HAP-1 (cell line): ENCODE results near the gene ZBTB20.

Experiments
- DNase-seq, 2 experiments: peaks; one replicate each; pipeline ENCODE4 v3.0.0-alpha.2; 2016 to 2020; ENCODE audit warnings: low spot score in 2 of 2
- H3K27me3 ChIP-seq: fragments of 250-450 bp; sonication (Bioruptor Pico); 2 replicates; pipeline ENCODE4 v1.5.1; 2020; ENCODE audit warnings: low read depth, mild to moderate bottlenecking, moderate library complexity
- H3K36me3 ChIP-seq: fragments of 250-450 bp; sonication (Bioruptor Pico); replicated peaks from 2 replicates; pipeline ENCODE4 v1.5.1; 2020; ENCODE audit warnings: mild to moderate bottlenecking
- H3K4me1 ChIP-seq: fragments of 250-450 bp; sonication (Bioruptor Pico); 2 replicates; pipeline ENCODE4 v1.5.1; 2020; ENCODE audit warnings: mild to moderate bottlenecking
- H3K4me3 ChIP-seq: fragments of 250-450 bp; sonication (Bioruptor Pico); 2 replicates; pipeline ENCODE4 v1.5.1; 2020; ENCODE audit warnings: mild to moderate bottlenecking, moderate library complexity
- H3K9me3 ChIP-seq: fragments of 250-450 bp; sonication (Bioruptor Pico); 2 replicates; pipeline ENCODE4 v1.5.1; 2020; ENCODE audit warnings: mild to moderate bottlenecking, moderate library complexity
- in situ Hi-C: fragments of 300-500 bp; cut with MboI; formaldehyde crosslinking; loops from 3 replicates; pipeline ENCODE4 v1.14.3; 2020; ENCODE audit warnings: low sequenced_read_pairs, inconsistent platforms, mixed read lengths

ZBTB20 gene

GRCh38 chr3:114406922-114407321 lies 740.2 kb downstream of the ZBTB20 start:
- Histone ChIP-seq H3K36me3 (no peaks in the 10 kb centered on the region), H3K4me1 (peaks cover 28% of the 10 kb centered on the region), H3K27me3 (no peaks in the 10 kb centered on the region), H3K4me3 (no peak overlapping the region), H3K9me3 (no peaks in the 10 kb centered on the region)
- no peak for DNase-seq
- in situ Hi-C loops, result no loop called here

DNA sequence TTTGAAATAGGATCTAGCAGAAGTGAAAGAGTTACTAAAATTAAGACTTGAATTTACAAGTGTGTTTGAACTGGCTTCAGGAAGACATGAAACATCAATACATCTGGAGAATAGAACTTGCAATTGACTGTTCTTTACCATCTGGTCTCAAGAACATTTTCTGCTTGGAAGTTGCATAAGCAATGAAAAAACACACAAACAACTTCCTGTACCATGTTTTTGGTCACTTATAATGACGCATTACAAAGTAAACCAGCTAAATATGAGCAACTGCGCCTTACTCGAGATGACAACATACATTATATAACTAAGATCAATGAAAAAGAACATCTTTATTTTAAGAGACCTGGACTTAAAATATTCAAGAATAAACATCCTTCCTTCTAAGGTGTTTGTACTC lies 740.8 kb downstream of the ZBTB20 start:
- in situ Hi-C loops, result no loop called here
- no peaks in the 10 kb centered on the region for H3K27me3 ChIP-seq
- H3K4me3 ChIP-seq, result no peak overlapping the region
- no peaks in the 10 kb centered on the region for H3K36me3 ChIP-seq
- no peaks in the 10 kb centered on the region for H3K9me3 ChIP-seq
- no peak for DNase-seq
- H3K4me1 ChIP-seq, result peaks cover 22% of the 10 kb centered on the region

- H3K27me3 ChIP-seq, result no peaks in the 10 kb centered on the region
- DNase-seq, result no peak
- no peaks in the 10 kb centered on the region for H3K9me3 ChIP-seq
- in situ Hi-C loops, result no loop called here
- H3K36me3 ChIP-seq, result no peaks in the 10 kb centered on the region
- H3K4me1 ChIP-seq, result peaks cover 14% of the 10 kb centered on the region
- H3K4me3 ChIP-seq, result no peak overlapping the region
Observed at GRCh38 chr3:114405202-114405990, 741.7 kb downstream of the ZBTB20 start.

GRCh38 chr3:114404590-114404989 lies 742.5 kb downstream of the ZBTB20 start:
- no peak for DNase-seq
- peaks cover 5% of the 10 kb centered on the region for H3K4me1 ChIP-seq
- H3K9me3 ChIP-seq, result no peaks in the 10 kb centered on the region
- no peaks in the 10 kb centered on the region for H3K36me3 ChIP-seq
- no peaks in the 10 kb centered on the region for H3K27me3 ChIP-seq
- no peak overlapping the region for H3K4me3 ChIP-seq
- in situ Hi-C loops, result no loop called here

- no peaks in the 10 kb centered on the region for H3K4me1 ChIP-seq
- in situ Hi-C loops, result no loop called here
- DNase-seq, result no peak
- H3K9me3 ChIP-seq, result no peaks in the 10 kb centered on the region
- H3K36me3 ChIP-seq, result no peaks in the 10 kb centered on the region
- no peak overlapping the region for H3K4me3 ChIP-seq
- H3K27me3 ChIP-seq, result no peaks in the 10 kb centered on the region
Observed at GRCh38 chr3:114402838-114403237, 744.2 kb downstream of the ZBTB20 start.

GRCh38 chr3:114401346-114401745 lies 745.7 kb downstream of the ZBTB20 start:
- Histone ChIP-seq H3K36me3 (no peaks in the 10 kb centered on the region), H3K9me3 (no peaks in the 10 kb centered on the region), H3K4me1 (no peaks in the 10 kb centered on the region), H3K27me3 (no peaks in the 10 kb centered on the region), H3K4me3 (no peak overlapping the region)
- DNase-seq, result no peak
- in situ Hi-C loops, result no loop called here

DNA sequence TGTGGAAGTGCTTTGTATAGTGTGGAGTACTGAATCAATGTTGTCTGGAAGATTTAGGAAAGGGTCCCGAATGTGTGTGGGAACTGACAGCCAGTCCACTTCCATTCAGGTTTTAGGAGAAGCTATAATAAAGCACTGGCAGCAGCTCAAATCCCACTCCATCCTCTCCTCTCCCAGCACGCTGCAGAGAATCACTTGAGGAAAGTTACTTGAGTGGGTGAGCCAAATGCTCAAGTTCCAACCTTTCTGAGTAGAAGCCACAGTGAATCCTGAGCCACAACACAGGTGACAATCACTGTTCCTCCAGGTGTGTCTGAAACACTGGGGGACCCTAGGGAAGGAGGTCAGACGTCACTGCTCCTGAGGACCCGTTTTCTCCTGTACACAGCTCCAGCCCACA lies 746.7 kb downstream of the ZBTB20 start:
- in situ Hi-C loops, result no loop called here
- Histone ChIP-seq H3K36me3 (no peaks in the 10 kb centered on the region), H3K27me3 (no peaks in the 10 kb centered on the region), H3K4me3 (no peak overlapping the region), H3K4me1 (no peaks in the 10 kb centered on the region), H3K9me3 (no peaks in the 10 kb centered on the region)
- no peak for DNase-seq

- DNase-seq, result no peak
- H3K36me3 ChIP-seq, result no peaks in the 10 kb centered on the region
- in situ Hi-C loops, result no loop called here
Observed at GRCh38 chr3:114394551-114394950, 752.5 kb downstream of the ZBTB20 start.

DNA sequence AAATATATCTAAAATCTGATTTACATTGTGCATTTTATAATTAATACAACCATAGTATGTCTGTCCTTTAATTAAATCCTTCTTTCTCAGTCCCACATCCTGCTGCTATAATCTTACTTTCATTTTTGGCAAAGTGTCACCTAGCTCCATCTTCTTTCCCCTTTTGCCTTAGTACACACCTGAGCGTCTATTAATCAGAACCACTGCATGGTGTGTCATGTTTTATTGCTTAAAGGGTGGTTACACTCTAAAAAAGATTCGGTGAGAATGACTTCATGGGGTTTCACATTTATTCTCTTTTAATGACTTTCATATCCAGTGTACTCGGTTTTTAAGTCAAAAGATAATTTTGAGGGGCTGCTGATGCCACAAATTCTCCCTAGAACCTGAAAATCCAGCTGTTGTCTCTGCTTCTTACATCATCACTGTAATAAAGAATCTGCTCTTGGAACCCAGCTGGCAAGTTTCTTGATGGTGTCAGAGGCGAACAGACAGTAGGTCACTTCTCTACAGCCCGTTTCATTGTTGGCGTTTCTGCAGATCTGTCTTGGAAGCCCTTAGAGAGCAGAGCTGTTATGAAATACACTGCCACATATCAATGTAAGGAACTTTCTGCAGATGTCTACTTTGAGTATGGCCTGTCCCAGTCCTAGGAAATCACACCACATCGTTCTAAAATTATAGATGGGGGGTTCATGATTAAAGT lies 753.6 kb downstream of the ZBTB20 start:
- Histone ChIP-seq H3K4me1 (peaks cover 4% of the 10 kb centered on the region; the same call in 1 of the 2 replicates), H3K27me3 (no peaks in the 10 kb centered on the region), H3K36me3 (no peaks in the 10 kb centered on the region), H3K4me3 (no peak overlapping the region), H3K9me3 (no peaks in the 10 kb centered on the region)
- no peak for DNase-seq
- in situ Hi-C loops, result no loop called here

More at GRCh38 chr3:114394551-114394950, 752.5 kb downstream of the ZBTB20 start:
- Histone ChIP-seq H3K27me3 (no peaks in the 10 kb centered on the region), H3K4me3 (no peak overlapping the region), H3K4me1 (peaks cover 4% of the 10 kb centered on the region; the same call in 1 of the 2 replicates), H3K9me3 (no peaks in the 10 kb centered on the region)

- no peak overlapping the region for H3K4me3 ChIP-seq
- H3K9me3 ChIP-seq, result no peaks in the 10 kb centered on the region
- H3K27me3 ChIP-seq, result no peaks in the 10 kb centered on the region
- H3K36me3 ChIP-seq, result no peaks in the 10 kb centered on the region
- no peak for DNase-seq
- H3K4me1 ChIP-seq, result peaks cover 4% of the 10 kb centered on the region; the same call in 1 of the 2 replicates
- in situ Hi-C loops, result no loop called here
Observed at GRCh38 chr3:114392831-114393230, 754.3 kb downstream of the ZBTB20 start.

DNA sequence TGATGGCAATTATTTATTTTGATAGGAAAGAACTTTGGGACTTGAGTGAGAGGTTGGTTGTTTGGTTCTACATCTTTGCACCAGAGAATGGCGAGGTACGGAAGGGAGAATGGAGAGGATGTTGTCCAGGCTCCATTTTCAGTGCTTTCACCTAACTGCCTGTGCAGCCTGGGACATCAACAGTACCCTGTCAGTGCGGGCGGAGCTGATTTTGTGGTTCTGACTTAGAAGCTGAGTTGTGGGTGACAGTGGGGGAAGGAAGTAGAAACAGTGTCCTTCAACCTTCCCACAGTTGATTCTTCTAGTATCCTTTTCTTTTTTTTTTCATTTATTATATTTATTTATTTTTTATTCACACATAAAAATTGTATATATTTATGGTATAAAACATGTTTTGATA lies 757.9 kb downstream of the ZBTB20 start:
- Histone ChIP-seq H3K27me3 (no peaks in the 10 kb centered on the region), H3K36me3 (no peaks in the 10 kb centered on the region), H3K4me3 (no peak overlapping the region), H3K9me3 (no peaks in the 10 kb centered on the region), H3K4me1 (peaks cover 13% of the 10 kb centered on the region)
- no peak for DNase-seq
- in situ Hi-C loops, result no loop called here

GRCh38 chr3:114384558-114384903 lies 762.6 kb downstream of the ZBTB20 start:
- no peaks in the 10 kb centered on the region for H3K9me3 ChIP-seq
- in situ Hi-C loops, result no loop called here
- H3K27me3 ChIP-seq, result no peaks in the 10 kb centered on the region
- no peaks in the 10 kb centered on the region; the same call in 1 of the 2 replicates for H3K36me3 ChIP-seq
- no peak overlapping the region for H3K4me3 ChIP-seq
- DNase-seq, result no peak
- peaks cover 26% of the 10 kb centered on the region for H3K4me1 ChIP-seq

DNA sequence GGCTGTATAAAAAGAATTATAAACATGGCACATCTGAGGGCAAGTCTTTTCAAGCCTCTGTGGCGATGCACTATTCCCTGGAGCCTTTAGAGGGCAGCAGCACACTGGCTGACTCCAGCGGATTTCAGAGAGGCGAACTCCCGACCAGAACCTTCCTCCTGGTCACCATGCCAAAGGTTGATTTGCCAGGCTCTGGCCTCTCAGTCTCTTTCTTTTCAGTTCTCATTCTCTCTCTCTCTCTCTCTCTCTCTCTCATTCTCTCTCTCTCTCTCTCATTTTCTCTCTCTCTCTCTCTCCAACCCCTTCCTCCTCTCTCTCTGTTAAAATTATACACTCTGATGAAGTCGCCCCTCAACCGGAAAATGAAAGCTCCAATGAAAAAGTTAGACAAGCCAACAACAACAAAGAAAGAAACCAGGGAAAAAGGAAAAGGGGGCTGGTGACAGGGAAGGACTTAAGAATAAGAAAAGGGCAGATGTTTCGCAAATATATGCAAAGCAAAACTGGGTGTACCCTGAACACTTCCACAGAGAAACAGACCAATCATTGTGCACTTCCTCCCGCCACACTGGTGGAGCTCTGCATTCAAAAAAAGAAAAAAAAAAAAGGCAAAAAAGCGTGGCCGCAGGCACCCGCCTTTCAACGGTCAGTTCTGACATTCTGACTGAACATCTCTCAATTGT lies 763.1 kb downstream of the ZBTB20 start:
- Histone ChIP-seq H3K27me3 (no peaks in the 10 kb centered on the region), H3K4me3 (peak overlapping the region; percentile 18), H3K4me1 (peaks cover 31% of the 10 kb centered on the region), H3K36me3 (no peaks in the 10 kb centered on the region; the same call in 1 of the 2 replicates), H3K9me3 (no peaks in the 10 kb centered on the region)
- in situ Hi-C loops, result no loop called here
- peak; percentile 89 to 94 for DNase-seq

DNA sequence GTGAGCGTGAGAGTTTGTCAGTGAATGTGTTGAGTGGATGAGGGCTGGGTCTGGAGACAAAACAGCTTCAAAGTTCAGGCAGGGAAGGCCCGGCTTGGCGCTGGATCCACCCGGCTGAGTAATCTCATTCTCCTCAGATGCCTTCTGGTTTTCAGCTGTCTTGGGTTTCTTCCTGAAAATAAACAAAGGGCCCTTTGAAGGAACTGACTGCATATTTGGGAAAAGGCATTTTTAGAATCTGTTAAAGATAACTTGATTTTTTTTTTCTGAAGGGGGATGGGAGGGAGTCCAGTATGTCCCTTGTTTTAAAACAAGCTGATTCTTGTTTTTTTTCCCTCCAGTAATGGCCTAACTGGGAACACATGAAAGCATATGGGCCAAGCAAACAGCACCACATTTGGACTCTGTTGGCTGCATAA lies 766.8 kb downstream of the ZBTB20 start:
- Histone ChIP-seq H3K9me3 (no peaks in the 10 kb centered on the region), H3K4me1 (peaks cover 67% of the 10 kb centered on the region), H3K27me3 (no peaks in the 10 kb centered on the region), H3K4me3 (no peak overlapping the region), H3K36me3 (no peaks in the 10 kb centered on the region; the same call in 1 of the 2 replicates)
- DNase-seq, result peak in 1 of 2 experiments; percentile 42
- in situ Hi-C loops, result no loop called here
